Smooth muscle cell of bladder (primary cell): ENCODE results near the gene SNRPN. TPM values are rescaled to one million over a fixed set of nuclear protein-coding genes. Genes with fewer than 3 reads are reported as not detected.

Source experiments
- total RNA-seq: library from RNA; depleted of rRNA; stranded (reverse); fragments of >200 nt; gene quantifications from 2 replicates; pipeline ENCODE4 v1.2.3, GENCODE V29; 2014

SNRPN gene
- 167 and 185 TPM in 2 replicates for total RNA-seq

DNA sequence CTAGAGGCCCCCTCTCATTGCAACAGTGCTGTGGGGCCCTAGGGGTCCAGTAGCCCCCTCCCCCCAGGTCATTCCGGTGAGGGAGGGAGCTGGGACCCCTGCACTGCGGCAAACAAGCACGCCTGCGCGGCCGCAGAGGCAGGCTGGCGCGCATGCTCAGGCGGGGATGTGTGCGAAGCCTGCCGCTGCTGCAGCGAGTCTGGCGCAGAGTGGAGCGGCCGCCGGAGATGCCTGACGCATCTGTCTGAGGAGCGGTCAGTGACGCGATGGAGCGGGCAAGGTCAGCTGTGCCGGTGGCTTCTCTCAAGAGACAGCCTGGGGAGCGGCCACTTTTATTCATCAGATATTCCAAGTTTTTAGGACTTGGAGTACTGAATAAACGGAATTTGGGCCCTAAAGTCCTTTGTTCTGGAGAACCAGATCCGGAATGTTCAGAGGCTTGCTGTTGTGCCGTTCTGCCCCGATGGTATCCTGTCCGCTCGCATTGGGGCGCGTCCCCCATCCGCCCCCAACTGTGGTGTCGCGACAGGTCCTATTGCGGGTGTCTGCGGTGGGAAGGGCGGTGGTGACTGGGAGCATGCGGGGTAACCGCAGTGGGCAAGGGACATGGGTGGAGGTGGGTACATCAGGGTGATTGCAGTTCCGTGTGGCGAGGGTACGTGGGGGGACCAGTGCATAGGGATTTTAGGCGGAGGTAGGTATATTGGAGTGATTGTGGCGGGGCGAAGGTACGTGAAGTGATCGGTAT lies at the start of gene SNRPN, which contains the start of gene SNURF:
SNRPN (plus strand) TSS at position 205 of the 748 bp plus-strand sequence. CDS start 19,467 bp downstream, outside the sequence.
SNURF (plus strand) TSS at position 205 of the 748 bp plus-strand sequence; CDS start at position 267, 62 bp downstream.

Other genes with a start within 250 kb of the SNRPN start
- 47.5 and 51.8 TPM in 2 replicates for gene SNURF, start within 50 bp of the SNRPN start, total RNA-seq